22Rv1 (cell line): Measurements from ENCODE around the gene JAM2.

Experiments
- ZFX ChIP-seq: fragments of 450-650 bp; IDR thresholded peaks from 2 replicates; pipeline ENCODE4 v1.6.1; 2017; ENCODE audit warnings: antibody characterized with exemption, borderline replicate concordance
- TF ChIP-seq, protein P1 (sequence below): fragments of 450-650 bp; IDR thresholded peaks from 2 replicates; pipeline ENCODE4 v1.5.1; 2017; ENCODE audit warnings: mild to moderate bottlenecking

DNA sequence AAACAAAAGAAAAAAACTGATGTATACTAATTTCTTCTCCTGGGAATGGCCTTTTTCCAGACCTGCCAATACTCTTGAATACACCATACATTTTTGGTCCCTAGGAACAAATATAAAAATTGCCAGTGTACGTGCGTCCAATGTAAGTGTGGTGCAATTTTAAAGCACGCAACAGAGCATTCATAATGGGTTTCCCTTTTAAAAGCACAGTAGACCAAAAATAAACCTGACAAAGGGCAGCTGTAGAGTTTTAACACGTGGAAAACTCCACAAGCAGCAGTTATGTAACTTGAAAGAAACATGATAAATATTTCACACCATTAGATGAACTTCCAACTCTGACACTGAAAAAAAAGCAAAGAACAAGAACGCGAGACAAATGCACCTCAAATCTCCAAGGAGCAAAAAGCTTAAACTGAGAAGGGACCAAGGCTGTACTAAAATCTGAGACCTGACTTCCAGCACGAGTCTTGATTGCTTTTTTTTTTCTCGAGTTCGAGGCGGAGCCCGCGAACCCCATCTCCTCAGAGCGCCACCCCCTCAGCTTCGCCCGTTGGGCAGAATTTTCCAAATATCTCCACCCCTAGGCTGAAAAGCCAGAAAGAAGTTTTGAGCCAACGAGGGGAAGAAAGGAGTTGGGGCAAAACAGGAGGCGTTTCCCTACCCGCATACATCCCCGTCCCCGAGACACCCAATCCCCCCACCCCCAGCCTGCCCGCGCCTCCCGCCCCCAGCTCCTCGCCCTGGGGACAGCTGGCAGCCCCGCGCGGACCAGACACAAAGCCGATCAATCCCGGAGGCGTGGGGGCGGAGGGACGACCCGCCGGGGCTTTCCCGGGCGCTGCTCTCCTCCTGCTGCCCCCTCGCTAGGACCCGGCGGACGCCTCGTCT is at the start of gene JAM2:
- TF ChIP-seq, protein P1, sequence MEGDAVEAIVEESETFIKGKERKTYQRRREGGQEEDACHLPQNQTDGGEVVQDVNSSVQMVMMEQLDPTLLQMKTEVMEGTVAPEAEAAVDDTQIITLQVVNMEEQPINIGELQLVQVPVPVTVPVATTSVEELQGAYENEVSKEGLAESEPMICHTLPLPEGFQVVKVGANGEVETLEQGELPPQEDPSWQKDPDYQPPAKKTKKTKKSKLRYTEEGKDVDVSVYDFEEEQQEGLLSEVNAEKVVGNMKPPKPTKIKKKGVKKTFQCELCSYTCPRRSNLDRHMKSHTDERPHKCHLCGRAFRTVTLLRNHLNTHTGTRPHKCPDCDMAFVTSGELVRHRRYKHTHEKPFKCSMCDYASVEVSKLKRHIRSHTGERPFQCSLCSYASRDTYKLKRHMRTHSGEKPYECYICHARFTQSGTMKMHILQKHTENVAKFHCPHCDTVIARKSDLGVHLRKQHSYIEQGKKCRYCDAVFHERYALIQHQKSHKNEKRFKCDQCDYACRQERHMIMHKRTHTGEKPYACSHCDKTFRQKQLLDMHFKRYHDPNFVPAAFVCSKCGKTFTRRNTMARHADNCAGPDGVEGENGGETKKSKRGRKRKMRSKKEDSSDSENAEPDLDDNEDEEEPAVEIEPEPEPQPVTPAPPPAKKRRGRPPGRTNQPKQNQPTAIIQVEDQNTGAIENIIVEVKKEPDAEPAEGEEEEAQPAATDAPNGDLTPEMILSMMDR: no peak
- no peak for TF ChIP-seq ZFX
